Psoas muscle (tissue), 8 donors: ENCODE measurements around the gene API5. TPM values are rescaled to one million over a fixed set of nuclear protein-coding genes. Genes with fewer than 3 reads are reported as not detected.

Experiments used
- ATAC-seq, 4 donors: fragments of 200-7000 bp; cut with Tn5 transposase; one replicate each; pipeline ENCODE4 v1.9.1; 2020; ENCODE audit warnings: moderate library complexity in 3 of 4, mild to moderate bottlenecking in 2 of 4
- DNase-seq, 2 donors: peaks; one replicate each; pipeline ENCODE4 v3.0.0-alpha.2; 2020
- H3K27ac ChIP-seq: fragments of 200-600 bp; one replicate; pipeline ENCODE4 v1.8.0; 2022
- H3K27me3 ChIP-seq, 3 donors: fragments of 200-600 bp in 1 of 3; one replicate each; pipeline versions ENCODE4 v1.6.1 to v1.8.0; 2013 to 2022; ENCODE audit warnings: low read length in 2 of 3, mild to moderate bottlenecking in 2 of 3, moderate library complexity in 1 of 3; ENCODE audit not compliant: insufficient read depth in 3 of 3
- H3K36me3 ChIP-seq, 2 donors: fragments of 200-600 bp in 1 of 2; one replicate each; pipeline versions ENCODE4 v1.6.1 to v1.8.0; 2013 to 2022; ENCODE audit warnings: low read depth in 1 of 2, mild to moderate bottlenecking in 1 of 2, moderate library complexity in 1 of 2; ENCODE audit not compliant: insufficient read depth in 1 of 2
- H3K4me1 ChIP-seq: fragments of 200-600 bp; one replicate; pipeline ENCODE4 v1.8.0; 2022
- H3K4me3 ChIP-seq: fragments of 200-600 bp; one replicate; pipeline ENCODE4 v1.8.0; 2022; ENCODE audit warnings: mild to moderate bottlenecking
- H3K9me3 ChIP-seq: fragments of 200-600 bp; one replicate; pipeline ENCODE4 v1.8.0; 2022
- CTCF ChIP-seq: fragments of 200-600 bp; IDR thresholded peaks from one replicate; pipeline ENCODE4 v1.8.0; 2022; ENCODE audit warnings: antibody characterized with exemption
- WGBS, 3 donors: extraction: QIAGEN DNeasy Blood & Tissue Kit; methylation state at CpG; one replicate each; pipeline versions ENCODE4 v1.1.6 to v1.1.7; 2013; 5-methylcytosine and 5-hydroxymethylcytosine counted together
- intact Hi-C, 2 donors: fragments of 100-400 bp; cut with DNase I; formaldehyde crosslinking; loops; one replicate each; pipeline versions ENCODE4 v1.11.0 to v1.14.2; 2022
- polyA plus RNA-seq, 3 donors: library from polyadenylated mRNA; stranded (reverse); fragments of 200-250 nt; gene quantifications; one replicate each; pipeline ENCODE4 v1.2.3, GENCODE V29; 2013
- total RNA-seq, 4 donors: library from RNA; stranded (reverse); fragmentation: NEBNext Ultra II Directional in 2 of 4; extraction: Animal tissue kit (Norgen Biotek cat#: 25700) in 2 of 4; gene quantifications; one replicate each; pipeline versions ENCODE4 v1.2.1 to v1.2.4, GENCODE V29; 2021 to 2023
- donor health status: healthy with polysubstance abuse.
- donor health status: DM: no; HTN: no; CAD: no; lungs with moderate emphysema.
- donor health status: Bipolar disorder and iron deficiency.
- donor health status: healthy.
- donor health status: DM: yes; HTN: yes; CAD: no.
- donor health status: DM: no; HTN: no; CAD: no.
- donor health status: DM: no; HTN: no; CAD: no.
- donor health status: DM: yes; HTN: yes; CAD: no.

API5 gene
- total and polyA plus RNA-seq, 7 donors, result 27.9 to 99.6 (median 49.8) TPM

GRCh38 chr11:43378897-43379296 is 67.1 kb downstream of the API5 start:
- ATAC-seq (no peak), DNase-seq (no peak)
- Histone ChIP-seq H3K4me3 (no peak overlapping the region), H3K27me3 (no peaks in the 10 kb centered on the region), H3K9me3 (no peaks in the 10 kb centered on the region), H3K36me3 (peaks cover 0 to 47% of the 10 kb centered on the region in 2 donors), H3K4me1 (no peaks in the 10 kb centered on the region), H3K27ac (no peak overlapping the region)
- WGBS, 3 donors, result 88 to 93% (median 91%) methylated on average over 3 of the region's 3 CpGs
- intact Hi-C loops, result no loop called here
- no peak for TF ChIP-seq CTCF

GRCh38 chr11:43381802-43382201 is 70.0 kb downstream of the API5 start:
- no peak for TF ChIP-seq CTCF
- whole genome bisulfite sequencing, 3 donors, result 60 to 66% (median 66%) methylated on average over 2 of the region's 2 CpGs
- ATAC-seq (no peak), DNase-seq (no peak)
- Histone ChIP-seq H3K4me3 (no peak overlapping the region), H3K4me1 (no peaks in the 10 kb centered on the region), H3K27ac (no peak overlapping the region), H3K27me3 (no peaks in the 10 kb centered on the region), H3K9me3 (no peaks in the 10 kb centered on the region), H3K36me3 (peaks cover 0 to 48% of the 10 kb centered on the region in 2 donors)
- intact Hi-C loops, result no loop called here

GRCh38 chr11:43382614-43383013 is 70.8 kb downstream of the API5 start:
- TF ChIP-seq CTCF, result no peak
- Histone ChIP-seq H3K36me3 (peaks cover 0 to 51% of the 10 kb centered on the region in 2 donors), H3K27ac (no peak overlapping the region)

GRCh38 chr11:43384393-43384792 is 72.6 kb downstream of the API5 start:
- Histone ChIP-seq H3K4me1 (no peaks in the 10 kb centered on the region), H3K36me3 (peaks cover 0 to 47% of the 10 kb centered on the region in 2 donors), H3K27me3 (no peaks in the 10 kb centered on the region), H3K27ac (no peak overlapping the region), H3K9me3 (no peaks in the 10 kb centered on the region), H3K4me3 (no peak overlapping the region)
- DNase-seq (no peak), ATAC-seq (no peak)
- TF ChIP-seq CTCF, result no peak
- intact Hi-C loops, result no loop called here
- 88 to 98% (median 98%) methylated on average over 5 of the region's 5 CpGs for WGBS, 3 donors

More at GRCh38 chr11:43382614-43383013, 70.8 kb downstream of the API5 start:
- DNase-seq (no peak), ATAC-seq (no peak)
- 92 to 98% (median 95%) methylated on average over 1 of the region's 1 CpG for WGBS, 3 donors
- Histone ChIP-seq H3K27me3 (no peaks in the 10 kb centered on the region), H3K9me3 (no peaks in the 10 kb centered on the region), H3K4me3 (no peak overlapping the region), H3K4me1 (no peaks in the 10 kb centered on the region)
- intact Hi-C loops, result no loop called here

GRCh38 chr11:43392713-43393112 is 80.9 kb downstream of the API5 start:
- no peak overlapping the region for H3K27ac ChIP-seq
- H3K36me3 ChIP-seq, result peaks cover under 1 to 88% of the 10 kb centered on the region in 2 donors
- H3K4me3 ChIP-seq, result no peak overlapping the region
- intact Hi-C loops, result no loop called here
- no peaks in the 10 kb centered on the region for H3K4me1 ChIP-seq
- WGBS, 3 donors, result 93 to 96% (median 94%) methylated on average over 5 of the region's 5 CpGs
- no peak for TF ChIP-seq CTCF
- no peak for DNase-seq
- ATAC-seq, result no peak
- H3K9me3 ChIP-seq, result no peaks in the 10 kb centered on the region
- no peaks in the 10 kb centered on the region for H3K27me3 ChIP-seq
